HG03196 (cell line): ENCODE measurements around the gene STMN3.
"Not testable (repeated sequence)": the region's sequence is repeated elsewhere in the genome, so short reads cannot be mapped to it uniquely, and the experiment has no call there.

Experiments
- ATAC-seq: cut with Tn5 transposase; IDR thresholded peaks from one replicate; pipeline ENCODE4 v1.9.1; 2021; ENCODE audit not compliant: unreplicated experiment

STMN3 gene

DNA sequence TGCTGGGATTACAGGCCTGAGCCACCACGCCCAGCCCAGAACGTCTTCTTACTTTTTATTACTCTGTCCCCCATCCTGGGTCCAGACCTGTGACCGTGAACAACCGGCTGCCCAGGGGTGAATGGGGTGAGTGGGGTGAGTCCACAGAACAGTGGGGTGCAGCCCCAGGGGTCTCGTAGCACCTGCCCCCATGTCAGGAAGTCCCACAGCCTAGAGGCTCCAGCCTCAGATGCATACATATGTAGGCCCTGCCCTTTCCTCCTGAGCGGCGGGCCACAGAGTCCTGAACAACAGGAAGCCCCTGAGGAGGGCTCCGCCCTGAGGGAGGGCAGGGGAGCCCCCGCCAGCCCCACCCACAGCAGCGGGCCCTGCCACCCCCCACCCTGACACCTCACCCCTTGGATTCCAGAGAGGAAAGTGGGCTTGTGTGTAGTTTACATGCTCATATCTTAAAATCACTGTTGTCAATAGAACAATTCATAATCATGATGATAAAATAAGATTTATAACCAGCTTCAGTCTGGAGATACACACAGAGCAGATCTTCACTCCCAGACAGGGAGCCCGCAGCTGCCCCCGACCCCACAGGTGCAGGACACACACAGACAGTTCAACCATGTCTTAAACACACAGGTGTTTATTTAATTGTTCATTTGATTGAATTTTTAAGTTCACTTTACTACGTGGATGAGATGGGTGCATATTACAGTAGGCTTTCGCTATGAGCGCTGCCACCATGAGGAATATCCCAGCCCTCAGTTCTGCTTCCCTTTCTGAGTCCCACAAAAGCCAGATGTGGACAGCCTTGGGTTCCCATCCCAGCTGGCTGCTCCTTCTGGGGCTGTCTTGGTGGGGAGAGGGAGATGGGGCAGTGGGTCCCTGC is 13.9 kb downstream of the STMN3 start:
- ATAC-seq, result no peak

DNA sequence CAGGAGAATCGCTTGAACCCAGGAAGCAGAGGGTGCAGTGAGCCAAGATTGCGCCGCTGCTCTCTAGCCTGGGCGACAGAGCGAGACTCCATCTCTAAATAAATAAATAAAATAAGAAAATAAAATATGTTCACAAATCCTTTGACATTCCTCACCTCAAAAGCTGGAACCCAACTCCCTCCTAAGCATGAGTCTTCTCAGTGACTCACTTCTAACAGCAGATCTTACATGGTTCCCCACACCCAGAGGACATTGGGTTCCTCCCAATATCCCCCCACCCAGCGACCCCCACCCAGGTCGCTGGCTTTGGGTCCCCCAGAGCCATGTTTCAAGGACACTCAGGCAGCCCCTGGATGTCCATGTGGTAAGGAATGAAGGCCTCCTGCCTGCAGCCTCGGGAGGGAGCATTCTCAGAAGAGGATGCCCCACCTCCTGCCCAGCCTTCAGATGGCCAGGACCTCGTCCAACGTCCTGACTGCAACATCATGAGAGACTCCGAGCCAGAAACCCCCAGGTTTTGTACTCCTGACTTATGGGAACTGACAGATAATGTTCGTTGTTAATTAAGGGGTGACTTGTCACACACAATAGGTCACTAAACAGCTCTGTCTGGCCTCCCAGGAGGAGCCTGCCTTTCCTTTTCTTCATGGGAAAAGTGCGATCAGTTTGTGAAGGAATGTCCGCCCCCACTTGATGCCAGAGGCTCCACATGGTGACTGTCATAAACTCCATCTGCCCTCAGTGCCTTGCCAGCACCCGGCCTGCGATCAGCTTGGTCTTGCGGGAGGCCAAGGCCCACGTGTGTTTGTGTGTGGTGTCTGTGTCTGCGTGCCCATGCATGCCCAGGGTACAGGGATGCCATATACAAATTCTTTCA is 16.2 kb downstream of the STMN3 start:
- no peak for ATAC-seq

DNA sequence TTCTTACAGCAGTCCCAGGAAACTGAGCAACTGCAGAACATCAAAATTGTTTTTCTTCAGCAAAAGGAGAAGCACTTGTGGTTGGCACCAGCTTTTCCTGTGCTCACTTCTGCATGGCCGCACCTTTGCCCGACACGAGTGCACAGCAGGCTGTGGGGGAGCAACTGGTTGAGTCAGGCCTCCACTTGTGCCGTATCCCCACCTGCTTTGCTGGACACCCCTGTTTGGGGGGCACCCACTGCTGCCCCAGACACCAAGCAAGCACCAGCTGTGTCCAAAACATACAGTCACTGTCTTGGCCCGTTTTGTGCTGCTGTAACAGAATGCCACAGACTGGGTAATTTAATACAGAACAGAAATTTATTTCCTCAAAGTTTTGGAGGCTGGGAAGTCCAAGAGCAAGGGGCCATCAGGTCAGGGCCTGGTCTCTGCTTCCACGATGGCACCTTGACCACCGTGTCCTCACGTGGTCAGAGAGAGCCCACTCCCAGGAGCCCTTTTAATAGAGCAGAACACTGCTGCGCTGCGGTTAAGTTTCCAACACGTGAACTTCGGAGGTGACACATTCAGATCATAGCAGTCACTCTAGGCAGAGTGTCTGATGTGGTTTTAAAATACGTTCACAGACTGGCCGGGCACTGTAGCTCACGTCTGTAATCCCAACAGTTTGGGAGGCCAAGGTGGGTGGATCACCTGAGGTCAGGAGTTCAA is 17.6 kb downstream of the STMN3 start:
- ATAC-seq, result peak; percentile 44

DNA sequence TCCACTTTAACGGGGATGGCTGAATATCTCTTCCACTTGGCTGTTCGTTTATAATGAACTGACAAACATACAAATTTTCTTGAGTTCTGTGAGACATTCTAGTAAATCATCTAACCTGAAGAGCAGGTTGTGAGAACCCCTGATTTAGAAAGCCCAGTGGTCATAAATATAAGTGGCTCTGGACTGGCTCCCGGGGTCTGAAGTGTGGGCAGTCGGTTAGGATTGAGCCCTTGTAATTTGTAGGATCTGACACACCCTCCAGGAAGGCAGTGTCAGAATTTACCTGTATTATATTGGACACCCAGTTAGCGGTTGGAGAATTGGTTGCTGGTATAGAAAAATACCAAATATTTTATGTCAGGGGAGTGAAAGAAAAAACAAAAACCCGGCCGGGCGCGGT is 19.5 kb downstream of the STMN3 start:
- ATAC-seq, result no peak

DNA sequence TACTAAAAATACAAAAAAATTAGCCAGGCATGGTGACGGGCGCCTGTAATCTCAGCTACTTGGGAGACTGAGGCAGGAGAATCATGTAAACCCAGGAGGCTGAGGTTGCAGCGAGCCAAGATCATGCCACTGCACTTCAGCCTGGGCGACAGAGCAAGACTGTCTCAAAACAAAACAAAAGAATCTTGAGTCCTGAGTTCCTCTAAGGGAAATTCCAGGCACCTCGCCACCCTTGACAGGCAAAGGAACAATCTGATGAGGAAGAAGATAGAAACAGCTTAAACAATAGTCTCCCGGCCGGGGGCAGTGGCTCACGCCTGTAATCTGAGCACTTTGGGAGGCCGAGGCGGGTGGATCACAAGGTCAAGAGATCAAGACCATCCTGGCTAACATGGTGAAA is 21.8 kb downstream of the STMN3 start:
- ATAC-seq, result not testable (repeated sequence)

DNA sequence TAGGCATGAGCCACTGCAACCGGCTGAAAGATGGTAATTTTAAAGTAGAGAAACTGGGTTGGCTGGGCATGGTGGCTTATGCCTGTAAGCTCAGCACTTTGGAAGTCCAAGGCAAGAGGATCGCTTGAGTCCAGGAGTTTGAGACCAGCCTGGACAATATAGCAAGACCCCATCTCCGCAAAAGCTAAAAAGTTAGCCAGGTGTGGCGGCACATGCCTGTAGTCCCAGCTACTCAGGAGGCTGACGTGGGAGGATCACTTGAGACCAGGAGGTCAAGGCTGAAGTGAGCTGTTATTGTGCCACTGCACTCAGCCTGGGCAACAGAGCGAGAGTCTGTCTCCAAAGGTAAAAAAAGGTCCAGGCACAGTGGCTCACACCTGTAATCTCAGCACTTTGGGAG is 22.3 kb downstream of the STMN3 start:
- ATAC-seq, result not testable (repeated sequence)

DNA sequence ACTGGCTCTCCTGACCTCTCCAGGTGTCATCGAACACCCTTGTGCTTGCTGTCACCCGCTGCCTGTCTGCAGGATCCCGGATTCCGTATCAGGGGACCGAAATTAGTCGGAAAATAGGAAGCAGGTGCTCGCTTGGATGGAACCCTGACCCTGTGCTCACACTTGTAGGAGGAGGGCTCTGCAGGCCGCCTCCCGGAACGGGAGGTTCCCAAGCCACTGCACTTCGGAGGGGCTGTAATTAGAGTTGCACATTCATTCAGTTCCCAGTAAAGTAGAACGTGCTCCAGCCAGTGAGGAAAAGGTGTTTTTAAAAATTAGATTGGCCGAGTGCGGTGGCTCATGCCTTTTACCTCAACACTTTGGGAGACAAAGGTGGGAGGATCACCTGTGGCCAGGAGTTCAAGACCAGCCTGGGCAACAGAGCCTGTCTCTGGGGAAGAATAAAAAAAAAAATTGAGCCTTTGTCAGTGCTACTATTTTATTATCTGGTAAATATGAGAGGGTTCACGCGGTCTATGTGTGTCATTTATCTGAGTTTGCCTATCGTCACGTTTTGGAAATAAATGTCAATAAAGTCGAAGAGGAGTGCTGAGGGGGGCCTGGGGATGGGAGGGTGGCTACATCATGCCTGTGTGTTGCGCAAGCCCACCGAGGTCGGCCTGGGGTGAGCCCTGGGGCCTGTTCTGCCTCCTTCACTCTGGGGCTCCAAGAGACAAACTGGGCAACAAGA is 24.8 kb downstream of the STMN3 start:
- ATAC-seq, result peak; percentile 25

DNA sequence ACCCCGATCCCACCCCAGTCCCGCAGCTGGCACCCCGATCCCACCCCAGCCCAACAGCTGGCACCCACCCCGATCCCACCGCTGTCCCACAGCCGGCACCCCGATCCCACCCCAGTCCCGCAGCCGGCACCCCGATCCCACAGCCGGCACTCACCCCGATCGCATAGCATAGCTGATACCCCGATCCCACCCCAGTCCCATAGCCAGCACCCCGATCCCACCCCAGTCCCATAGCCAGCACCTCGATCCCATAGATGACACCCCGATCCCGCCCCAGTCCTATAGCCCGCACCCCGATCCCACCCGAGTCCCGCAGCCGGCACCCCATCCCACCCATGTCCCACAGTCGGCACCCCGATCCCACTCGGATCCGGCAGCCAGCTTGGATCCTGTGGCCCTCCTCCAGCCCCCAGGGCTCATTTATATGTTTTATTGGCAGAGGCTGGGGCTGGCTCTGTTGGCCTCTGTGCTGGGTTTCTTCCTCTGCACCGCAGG is 25.4 kb downstream of the STMN3 start:
- ATAC-seq, result peak; percentile 12

DNA sequence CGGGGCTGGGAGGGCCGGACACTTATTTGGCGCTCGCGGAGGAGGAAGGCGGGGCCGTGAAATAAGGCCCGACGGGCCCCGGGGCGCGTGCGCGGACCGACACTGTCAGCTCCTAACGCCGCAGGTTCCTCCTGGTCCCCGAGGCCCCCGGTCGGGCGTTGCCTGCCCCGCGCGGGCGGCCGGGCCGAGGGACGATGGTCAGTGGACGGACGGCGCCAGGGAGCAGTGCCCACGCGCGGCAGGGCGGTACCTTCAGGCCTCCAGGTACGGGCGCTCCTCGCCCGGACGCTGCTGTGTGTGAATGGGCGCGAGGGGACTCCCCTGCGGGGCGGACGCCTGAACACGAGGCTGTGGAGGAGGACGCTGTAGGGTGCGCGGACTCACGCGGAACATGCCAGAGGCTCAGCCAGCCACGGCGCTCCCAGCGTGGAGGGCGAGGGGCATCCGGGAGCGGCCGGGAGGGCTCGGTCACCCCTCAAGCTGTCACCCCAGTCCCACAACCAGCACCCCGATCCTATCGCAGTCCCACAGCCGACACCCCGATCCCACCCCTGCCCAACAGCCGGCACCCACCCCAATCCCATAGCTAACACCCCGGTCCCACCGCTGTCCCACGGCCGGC is 26.0 kb downstream of the STMN3 start:
- ATAC-seq, result peak; percentile 66

DNA sequence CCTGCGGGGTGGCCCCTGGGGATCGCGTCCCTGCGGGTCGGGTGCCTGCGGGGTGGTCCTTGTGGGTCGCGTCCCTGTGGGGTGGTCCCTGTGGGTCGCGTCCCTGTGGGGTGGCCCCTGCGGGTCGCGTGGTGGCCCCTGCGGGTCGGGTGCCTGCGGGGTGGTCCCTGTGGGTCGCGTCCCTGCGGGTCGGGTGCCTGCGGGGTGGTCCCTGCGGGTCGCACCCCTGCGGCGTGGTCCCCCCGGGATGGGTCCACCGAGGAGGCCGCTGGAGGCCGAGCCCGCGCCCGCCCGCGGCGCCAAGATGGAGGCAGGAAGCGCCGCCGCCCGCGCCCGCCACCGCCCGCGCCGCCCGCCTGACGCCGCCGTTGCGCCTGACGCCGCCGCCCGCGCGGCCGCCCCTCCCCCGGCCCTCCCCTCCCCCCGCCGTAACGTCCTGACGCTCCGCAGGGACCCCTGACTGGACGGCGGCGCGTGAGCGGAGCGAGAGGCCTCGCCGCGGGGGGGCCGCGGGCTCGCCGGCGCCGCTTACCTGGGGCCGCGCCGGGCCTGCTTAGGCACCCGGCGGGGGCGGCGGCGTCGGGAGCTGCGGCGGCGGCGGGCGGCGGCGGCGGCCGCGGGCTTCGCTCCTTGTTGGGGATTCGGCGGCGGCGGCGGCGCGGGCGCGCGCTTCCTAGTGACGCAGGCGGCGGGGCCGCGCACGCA is 26.6 kb downstream of the STMN3 start, which contains the start of gene GMEB2:
Gene GMEB2, minus strand, starts transcription at position 678 of the 705 bp plus-strand sequence. CDS start 7,704 bp downstream, outside the sequence.
- ATAC-seq, result peak; percentile 34

DNA sequence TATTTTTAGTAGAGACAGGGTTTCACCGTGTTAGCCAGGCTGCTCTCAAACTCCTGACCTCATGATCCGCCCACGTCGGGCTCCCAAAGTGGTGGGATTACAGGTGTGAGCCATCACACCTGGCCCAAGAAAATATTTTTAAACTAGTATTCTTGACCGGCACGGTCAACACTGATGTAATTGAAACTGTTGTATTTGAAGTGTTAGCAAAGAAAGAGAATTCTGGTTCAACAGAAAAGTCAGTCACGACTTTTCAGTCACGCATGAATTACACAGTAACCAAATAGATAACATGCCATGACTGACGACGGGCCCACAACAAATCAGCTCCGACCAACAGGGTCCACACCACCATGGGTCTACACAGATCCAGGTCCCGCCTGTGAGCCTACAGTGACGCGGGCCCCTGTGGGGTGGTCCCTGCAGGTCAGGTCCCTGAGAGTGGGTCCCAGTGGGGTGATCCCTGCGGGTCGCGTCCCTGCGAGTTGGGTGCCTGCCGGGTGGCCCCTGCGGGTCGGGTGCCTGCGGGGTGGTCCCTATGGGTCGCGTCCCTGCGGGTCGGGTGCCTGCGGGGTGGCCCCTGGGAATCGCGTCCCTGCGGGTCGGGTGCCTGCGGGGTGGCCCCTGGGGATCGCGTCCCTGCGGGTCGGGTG is 27.3 kb downstream of the STMN3 start:
- no peak for ATAC-seq

DNA sequence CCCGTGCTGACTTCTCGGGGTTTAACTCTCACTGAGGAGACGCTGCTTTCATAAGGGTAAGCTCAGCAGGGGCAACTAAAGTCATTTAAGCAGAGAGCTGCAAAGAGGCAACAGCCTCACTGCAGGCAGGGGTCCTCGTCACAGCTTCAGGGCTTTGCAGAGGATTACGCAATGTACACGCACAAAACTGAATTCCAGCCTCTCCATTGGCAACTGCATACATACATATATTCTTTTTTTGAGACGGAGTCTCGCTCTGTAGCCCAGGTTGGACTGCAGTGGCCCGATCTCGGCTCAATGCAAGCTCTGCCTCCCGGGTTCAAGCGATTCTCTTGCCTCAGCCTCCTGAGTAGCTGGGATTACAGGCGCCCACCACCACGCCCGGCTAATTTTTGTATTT is 28.7 kb downstream of the STMN3 start:
- ATAC-seq, result no peak

DNA sequence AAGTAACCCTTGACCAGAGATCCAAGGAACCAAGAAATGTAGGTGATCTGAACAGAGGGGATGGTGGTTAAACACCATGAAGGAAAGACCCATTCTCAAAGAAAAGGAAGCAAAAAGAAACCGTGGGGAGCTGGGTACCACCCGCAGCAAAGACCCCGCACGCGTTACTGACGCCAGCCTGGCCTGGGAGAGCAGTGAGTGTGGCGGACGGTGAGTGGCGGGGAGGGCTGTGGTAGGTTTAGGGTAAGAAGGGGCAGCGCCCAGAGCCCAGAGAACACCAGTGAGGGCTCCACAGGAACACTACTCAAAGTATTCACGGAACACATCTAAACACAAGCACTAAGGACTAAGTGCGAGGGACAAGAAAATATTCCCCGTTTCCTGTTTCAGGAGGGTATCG is 30.5 kb downstream of the STMN3 start:
- no peak for ATAC-seq

DNA sequence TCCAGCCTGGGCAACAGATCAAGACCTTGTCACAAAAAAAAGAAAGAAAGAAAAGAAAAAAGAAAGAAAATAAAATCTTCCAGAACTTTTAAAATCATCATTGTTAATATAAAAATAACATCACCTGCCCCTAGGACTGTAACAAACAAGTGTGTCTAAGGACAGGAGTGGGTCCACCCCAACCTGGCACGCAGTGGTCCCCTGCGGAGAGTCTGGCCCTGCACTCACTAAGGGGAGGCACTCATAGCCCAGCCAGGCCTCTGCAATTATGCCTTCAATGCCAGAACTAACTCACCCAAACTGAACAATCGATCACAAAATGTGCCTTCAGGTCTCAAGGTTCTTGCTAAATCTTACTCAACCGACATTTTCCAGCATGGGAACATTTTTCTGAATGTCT is 31.1 kb downstream of the STMN3 start:
- no peak for ATAC-seq

DNA sequence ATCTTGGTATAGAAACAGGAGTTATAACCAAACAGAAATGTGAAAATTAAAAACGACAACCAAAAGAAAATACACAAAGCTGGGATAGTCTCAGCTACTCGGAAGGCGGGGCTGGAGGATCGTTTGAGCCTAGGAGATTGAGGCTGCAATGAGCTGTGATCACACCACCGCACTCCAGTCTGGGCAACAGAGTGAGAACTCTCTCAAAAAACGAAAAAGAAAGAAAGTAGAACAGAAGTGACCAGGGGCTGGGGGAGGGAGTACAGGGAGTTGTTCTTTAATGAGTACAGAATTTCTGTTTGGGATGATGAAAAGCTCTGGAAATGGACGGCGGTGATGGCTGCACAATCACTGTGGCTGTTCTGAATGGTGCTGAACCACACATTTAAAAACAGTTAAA is 32.2 kb downstream of the STMN3 start:
- no peak for ATAC-seq

DNA sequence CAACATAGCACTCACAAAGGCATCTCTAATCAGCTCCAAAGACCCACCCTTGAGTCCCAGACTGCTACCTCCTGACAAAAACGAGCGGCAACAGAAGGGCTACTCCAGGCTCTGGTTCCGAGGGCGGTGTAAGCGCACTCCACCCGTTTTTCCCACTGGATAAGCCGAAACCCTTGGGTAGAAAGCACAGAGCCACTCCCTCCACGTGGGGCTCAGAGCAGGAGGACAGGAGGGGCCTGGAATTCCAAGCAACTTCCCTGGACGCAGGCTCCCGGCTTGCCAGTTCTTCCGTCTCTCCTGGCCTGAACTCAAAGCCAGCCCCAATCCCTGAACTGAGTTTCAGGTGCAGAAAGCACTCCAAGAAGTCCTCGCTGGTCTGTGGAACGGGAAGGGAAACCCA is 33.7 kb downstream of the STMN3 start:
- ATAC-seq, result no peak

DNA sequence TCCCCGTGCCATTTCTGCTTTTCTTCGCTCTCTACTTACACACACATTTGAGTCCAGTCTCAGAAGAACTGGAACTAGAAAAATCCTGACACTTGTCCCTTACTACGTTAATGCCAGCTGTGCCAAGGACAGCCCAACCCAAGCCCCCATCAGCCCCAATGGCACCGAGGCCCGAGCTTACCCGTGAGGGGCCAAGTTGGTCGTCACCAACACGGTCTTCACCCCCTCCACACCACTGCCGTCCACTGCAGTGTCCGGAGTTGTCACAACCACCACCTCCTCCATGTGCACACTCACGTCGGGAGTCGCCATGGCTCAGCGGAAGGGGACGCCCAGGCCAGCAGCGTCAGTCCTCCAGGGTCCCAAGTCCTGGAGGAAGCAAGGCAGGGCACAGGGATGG is 34.1 kb downstream of the STMN3 start:
- ATAC-seq, result no peak

DNA sequence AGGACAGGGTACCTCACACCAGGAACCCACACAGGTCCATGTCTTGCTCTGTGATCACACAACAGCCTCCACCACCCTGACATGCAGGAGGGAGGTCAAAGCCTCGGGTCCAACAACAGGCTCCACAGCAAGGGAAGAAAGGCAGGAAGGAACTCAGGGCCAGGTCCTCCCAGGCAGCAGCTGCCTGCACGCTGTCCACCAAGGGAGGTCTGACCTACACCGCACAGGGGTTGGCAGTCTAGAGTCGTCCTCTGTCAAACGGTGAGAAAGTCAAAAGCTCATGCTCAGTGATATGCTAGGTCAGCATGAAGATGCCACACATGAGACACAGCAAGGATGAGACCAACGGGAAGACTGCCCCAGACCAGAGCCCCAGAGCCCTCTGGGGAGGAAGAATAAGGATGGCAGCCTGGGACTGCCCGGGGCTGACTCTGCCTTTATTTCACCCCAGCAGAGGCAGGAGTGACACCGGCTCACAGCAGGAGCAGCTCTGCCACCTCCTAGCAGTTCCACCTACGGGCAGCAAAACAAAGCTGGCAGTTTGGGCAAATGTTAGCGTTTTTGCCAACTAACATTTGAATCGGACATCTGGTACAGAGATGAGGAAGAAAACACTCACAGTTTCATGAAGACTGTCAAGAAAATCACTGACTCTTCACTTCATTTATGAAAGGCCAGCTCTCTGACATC is 34.8 kb downstream of the STMN3 start:
- ATAC-seq, result no peak
